OCI-LY7 (cell line): ENCODE results near the gene CLN5.

ENCODE experiments used
- EZH2phosphoT487 ChIP-seq: fragments of 200-600 bp; sonication (generic); IDR thresholded peaks from 2 replicates; pipeline ENCODE4 v1.6.1; 2018; ENCODE audit warnings: low read depth, borderline replicate concordance, mild to moderate bottlenecking, mixed run types, antibody characterized with exemption, low read length, moderate library complexity, mixed read lengths
- TF ChIP-seq, protein P1 (sequence below): fragments of 200-600 bp; sonication (generic); conservative IDR thresholded peaks from 2 replicates; pipeline ENCODE4 v1.5.1; 2014; ENCODE audit warnings: mild to moderate bottlenecking, antibody characterized with exemption, low read length, moderate library complexity, mixed read lengths

DNA sequence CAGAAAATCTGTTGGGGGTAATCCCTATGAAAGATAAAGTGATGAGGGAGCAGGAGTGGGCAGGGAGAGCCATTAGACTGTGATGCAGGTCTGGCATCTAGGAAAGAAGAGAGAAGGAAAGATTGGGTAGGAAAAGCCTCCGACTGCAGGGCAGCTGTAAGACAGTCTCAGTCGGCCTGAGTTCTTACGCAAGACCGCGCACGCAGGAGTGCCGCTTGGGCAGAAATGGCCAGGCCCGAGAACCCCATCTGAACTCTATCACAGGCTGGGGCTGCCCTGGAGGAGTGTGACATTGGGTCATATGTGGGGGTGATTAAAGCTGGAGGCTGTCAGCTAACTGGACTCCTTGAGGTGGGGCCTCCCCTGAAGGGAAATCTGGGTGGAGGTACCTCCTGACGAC lies 49.0 kb downstream of the CLN5 start:
- TF ChIP-seq, protein P1, sequence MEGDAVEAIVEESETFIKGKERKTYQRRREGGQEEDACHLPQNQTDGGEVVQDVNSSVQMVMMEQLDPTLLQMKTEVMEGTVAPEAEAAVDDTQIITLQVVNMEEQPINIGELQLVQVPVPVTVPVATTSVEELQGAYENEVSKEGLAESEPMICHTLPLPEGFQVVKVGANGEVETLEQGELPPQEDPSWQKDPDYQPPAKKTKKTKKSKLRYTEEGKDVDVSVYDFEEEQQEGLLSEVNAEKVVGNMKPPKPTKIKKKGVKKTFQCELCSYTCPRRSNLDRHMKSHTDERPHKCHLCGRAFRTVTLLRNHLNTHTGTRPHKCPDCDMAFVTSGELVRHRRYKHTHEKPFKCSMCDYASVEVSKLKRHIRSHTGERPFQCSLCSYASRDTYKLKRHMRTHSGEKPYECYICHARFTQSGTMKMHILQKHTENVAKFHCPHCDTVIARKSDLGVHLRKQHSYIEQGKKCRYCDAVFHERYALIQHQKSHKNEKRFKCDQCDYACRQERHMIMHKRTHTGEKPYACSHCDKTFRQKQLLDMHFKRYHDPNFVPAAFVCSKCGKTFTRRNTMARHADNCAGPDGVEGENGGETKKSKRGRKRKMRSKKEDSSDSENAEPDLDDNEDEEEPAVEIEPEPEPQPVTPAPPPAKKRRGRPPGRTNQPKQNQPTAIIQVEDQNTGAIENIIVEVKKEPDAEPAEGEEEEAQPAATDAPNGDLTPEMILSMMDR = no peak
- TF ChIP-seq EZH2phosphoT487 = no peak
